NCI-H526 treated with DMSO at 0.1 percent for 48 hours (cell line): Measurements from ENCODE around the gene RIPOR2.
"Not testable (repeated sequence)": the region's sequence is repeated elsewhere in the genome, so short reads cannot be mapped to it uniquely, and the experiment has no call there.

Experiments
- DNase-seq: peaks from one replicate; lab custom pipeline; 2025; lab: John Stamatoyannopoulos, UW

The RIPOR2 gene

GRCh38 chr6:24802271-24803059 lies 133.3 kb downstream of the RIPOR2 start:
- no peak for DNase-seq

GRCh38 chr6:24799541-24799915 lies 136.2 kb downstream of the RIPOR2 start:
- no peak for DNase-seq

- no peak for DNase-seq
Observed at GRCh38 chr6:24798740-24799540, 136.8 kb downstream of the RIPOR2 start, which contains the start of gene ARMH2. Gene ARMH2, minus strand, starts transcription at chr6:24798917. Its CDS starts 60 bp downstream, at chr6:24798857.

- DNase-seq = no peak
Observed at GRCh38 chr6:24797596-24798216, 138.1 kb downstream of the RIPOR2 start.

GRCh38 chr6:24796616-24797290 lies 139.0 kb downstream of the RIPOR2 start:
- DNase-seq = no peak

- DNase-seq = no peak
Observed at GRCh38 chr6:24795106-24795505, 140.7 kb downstream of the RIPOR2 start.

GRCh38 chr6:24788031-24788665 lies 147.6 kb downstream of the RIPOR2 start:
- no peak for DNase-seq

GRCh38 chr6:24780206-24780605 lies 155.6 kb downstream of the RIPOR2 start:
- DNase-seq = no peak

GRCh38 chr6:24779416-24780016 lies 156.2 kb downstream of the RIPOR2 start:
- no peak for DNase-seq

- DNase-seq = no peak
Observed at GRCh38 chr6:24778878-24779277, 156.9 kb downstream of the RIPOR2 start.

GRCh38 chr6:24778121-24778520 lies 157.6 kb downstream of the RIPOR2 start:
- no peak for DNase-seq

- DNase-seq = no peak
Observed at GRCh38 chr6:24777227-24777626, 158.5 kb downstream of the RIPOR2 start.

GRCh38 chr6:24775520-24776058 lies 160.2 kb downstream of the RIPOR2 start:
- peak; percentile 50 for DNase-seq

- peak; percentile 92 for DNase-seq
Observed at GRCh38 chr6:24774696-24775519, 160.9 kb downstream of the RIPOR2 start, which contains the start of gene GMNN. Gene GMNN, plus strand, starts transcription at chr6:24774937. Its CDS starts 2,310 bp downstream, at chr6:24777247.

- no peak for DNase-seq
Observed at GRCh38 chr6:24768361-24768760, 167.4 kb downstream of the RIPOR2 start.

GRCh38 chr6:24766680-24767462 lies 168.9 kb downstream of the RIPOR2 start:
- DNase-seq = no peak

GRCh38 chr6:24765968-24766367 lies 169.8 kb downstream of the RIPOR2 start:
- DNase-seq = not testable (repeated sequence)

- DNase-seq = not testable (repeated sequence)
Observed at GRCh38 chr6:24764833-24765828, 170.6 kb downstream of the RIPOR2 start.
